A549 (cell line): ENCODE data around the gene AFF3.

Source experiments
- BHLHE40 ChIP-seq: IDR thresholded peaks from 2 replicates; pipeline ENCODE4 v1.6.1; 2012; ENCODE audit warnings: low read depth, low read length, inconsistent platforms
- CHD2 ChIP-seq: fragments of 150-350 bp; IDR thresholded peaks from 2 replicates; pipeline ENCODE4 v1.6.1; 2014; ENCODE audit warnings: low read length; ENCODE audit not compliant: partially characterized antibody
- GATA3 ChIP-seq: IDR thresholded peaks from 2 replicates; pipeline ENCODE4 v1.6.1; 2012; ENCODE audit warnings: borderline replicate concordance
- TF ChIP-seq, protein P1 (sequence below): fragments of >200 bp; sonication (Bioruptor Twin); formaldehyde crosslinking; IDR thresholded peaks from 3 replicates; pipeline ENCODE4 v1.5.1; 2016

DNA sequence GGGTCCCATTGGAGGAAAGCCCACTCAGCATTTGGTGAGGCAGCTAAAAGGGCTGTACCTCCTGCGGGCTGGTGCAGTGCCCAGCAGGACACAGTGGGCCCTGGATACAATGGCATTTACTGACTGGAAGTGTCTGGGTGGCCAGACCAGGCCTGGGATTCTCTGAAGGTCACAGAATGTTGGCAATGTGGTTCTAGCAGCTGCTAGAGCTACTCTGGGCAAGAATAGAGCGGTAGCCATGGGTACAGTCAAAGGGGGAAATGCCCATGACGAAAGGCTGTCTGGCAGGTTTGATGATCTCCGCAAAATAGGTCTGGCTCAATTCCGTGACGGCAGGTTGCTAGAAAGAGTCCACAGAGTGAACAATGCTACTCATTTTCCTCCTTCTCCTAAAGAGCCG is 241.8 kb downstream of the AFF3 start:
- no peak for TF ChIP-seq BHLHE40
- TF ChIP-seq CHD2, result no peak
- TF ChIP-seq GATA3, result no peak
- TF ChIP-seq, protein P1, sequence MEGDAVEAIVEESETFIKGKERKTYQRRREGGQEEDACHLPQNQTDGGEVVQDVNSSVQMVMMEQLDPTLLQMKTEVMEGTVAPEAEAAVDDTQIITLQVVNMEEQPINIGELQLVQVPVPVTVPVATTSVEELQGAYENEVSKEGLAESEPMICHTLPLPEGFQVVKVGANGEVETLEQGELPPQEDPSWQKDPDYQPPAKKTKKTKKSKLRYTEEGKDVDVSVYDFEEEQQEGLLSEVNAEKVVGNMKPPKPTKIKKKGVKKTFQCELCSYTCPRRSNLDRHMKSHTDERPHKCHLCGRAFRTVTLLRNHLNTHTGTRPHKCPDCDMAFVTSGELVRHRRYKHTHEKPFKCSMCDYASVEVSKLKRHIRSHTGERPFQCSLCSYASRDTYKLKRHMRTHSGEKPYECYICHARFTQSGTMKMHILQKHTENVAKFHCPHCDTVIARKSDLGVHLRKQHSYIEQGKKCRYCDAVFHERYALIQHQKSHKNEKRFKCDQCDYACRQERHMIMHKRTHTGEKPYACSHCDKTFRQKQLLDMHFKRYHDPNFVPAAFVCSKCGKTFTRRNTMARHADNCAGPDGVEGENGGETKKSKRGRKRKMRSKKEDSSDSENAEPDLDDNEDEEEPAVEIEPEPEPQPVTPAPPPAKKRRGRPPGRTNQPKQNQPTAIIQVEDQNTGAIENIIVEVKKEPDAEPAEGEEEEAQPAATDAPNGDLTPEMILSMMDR, result no peak
